Spleen (tissue), 3 donors: ENCODE data around the gene TMEM182.

Experiments
- POLR2A ChIP-seq, 3 donors: fragments of 450-650 bp; IDR thresholded peaks; one replicate each; pipeline ENCODE4 v1.5.1; 2017; ENCODE audit warnings: antibody characterized with exemption in 3 of 3, mild to moderate bottlenecking in 1 of 3
- POLR2AphosphoS5 ChIP-seq, 3 donors: sonication (generic); formaldehyde crosslinking; IDR thresholded peaks; one replicate each; pipeline ENCODE4 v1.5.1; 2017; ENCODE audit warnings: antibody characterized with exemption in 3 of 3

- TF ChIP-seq POLR2A (IDR thresholded peaks at IDR 0.05): no peak
- no peak for TF ChIP-seq POLR2AphosphoS5 (IDR thresholded peaks at IDR 0.05)
Measured at GRCh38 chr2:102788885-102789260, 27.0 kb downstream of the TMEM182 start.
